HL-60 (cell line): ENCODE results near the gene EML6.

Source experiments
- GABPA ChIP-seq: IDR thresholded peaks from 2 replicates; pipeline ENCODE4 v1.6.1; 2012; ENCODE audit warnings: low read depth
- TF ChIP-seq, protein P1 (sequence below): IDR thresholded peaks from one replicate; pipeline ENCODE4 v1.5.1; 2011; ENCODE audit warnings: low read length, control low read depth, inconsistent platforms; ENCODE audit not compliant: insufficient read depth

DNA sequence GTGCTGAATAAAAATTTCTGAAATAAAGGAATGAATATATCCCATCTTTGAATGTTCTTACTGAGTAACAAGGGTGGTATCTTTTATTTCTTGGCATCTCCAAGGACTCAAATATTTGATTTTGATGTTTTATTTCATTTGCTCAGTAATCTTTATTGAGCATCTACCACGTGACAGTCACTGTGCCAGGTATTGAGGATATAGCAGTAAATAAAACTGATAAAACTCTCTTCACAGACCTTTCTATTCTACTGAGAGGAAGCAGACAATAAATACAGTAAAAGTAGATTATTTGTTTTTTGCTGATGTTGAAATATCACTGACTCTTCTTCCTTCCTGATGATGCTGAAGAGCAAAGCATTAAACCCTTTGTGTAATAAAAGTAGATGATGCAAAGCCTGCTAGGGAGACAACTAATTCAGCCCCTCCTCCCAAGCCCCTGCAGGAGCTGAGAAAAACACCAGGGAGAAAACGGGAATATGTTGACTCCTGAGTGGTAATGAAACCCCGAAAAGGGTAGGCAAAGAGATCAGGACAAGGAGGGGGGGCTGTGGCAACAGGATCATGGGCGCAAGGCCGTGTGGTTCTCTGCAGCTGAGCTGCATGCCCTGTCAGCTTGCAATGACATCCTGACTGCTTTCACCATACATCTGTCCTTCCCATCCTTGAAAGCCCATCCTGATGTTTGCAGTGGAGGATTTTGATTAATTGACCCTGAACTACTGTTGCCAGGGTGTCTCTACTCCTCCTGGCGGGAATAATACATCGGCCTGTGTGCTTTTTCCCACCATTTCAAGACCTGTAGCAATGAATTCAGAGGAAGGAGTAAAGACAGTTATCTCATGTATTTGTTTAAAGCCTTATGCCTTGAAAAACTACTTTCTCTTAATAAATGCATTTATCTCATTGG is 117.4 kb downstream of the EML6 start:
- TF ChIP-seq, protein P1, sequence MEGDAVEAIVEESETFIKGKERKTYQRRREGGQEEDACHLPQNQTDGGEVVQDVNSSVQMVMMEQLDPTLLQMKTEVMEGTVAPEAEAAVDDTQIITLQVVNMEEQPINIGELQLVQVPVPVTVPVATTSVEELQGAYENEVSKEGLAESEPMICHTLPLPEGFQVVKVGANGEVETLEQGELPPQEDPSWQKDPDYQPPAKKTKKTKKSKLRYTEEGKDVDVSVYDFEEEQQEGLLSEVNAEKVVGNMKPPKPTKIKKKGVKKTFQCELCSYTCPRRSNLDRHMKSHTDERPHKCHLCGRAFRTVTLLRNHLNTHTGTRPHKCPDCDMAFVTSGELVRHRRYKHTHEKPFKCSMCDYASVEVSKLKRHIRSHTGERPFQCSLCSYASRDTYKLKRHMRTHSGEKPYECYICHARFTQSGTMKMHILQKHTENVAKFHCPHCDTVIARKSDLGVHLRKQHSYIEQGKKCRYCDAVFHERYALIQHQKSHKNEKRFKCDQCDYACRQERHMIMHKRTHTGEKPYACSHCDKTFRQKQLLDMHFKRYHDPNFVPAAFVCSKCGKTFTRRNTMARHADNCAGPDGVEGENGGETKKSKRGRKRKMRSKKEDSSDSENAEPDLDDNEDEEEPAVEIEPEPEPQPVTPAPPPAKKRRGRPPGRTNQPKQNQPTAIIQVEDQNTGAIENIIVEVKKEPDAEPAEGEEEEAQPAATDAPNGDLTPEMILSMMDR = no peak
- no peak for TF ChIP-seq GABPA
